GM19468 (cell line): Measurements from ENCODE around the gene C3orf52.

Experiments used
- ATAC-seq: cut with Tn5 transposase; IDR thresholded peaks from one replicate; pipeline ENCODE4 v1.9.1; 2021; ENCODE audit warnings: mild to moderate bottlenecking, moderate library complexity, moderate number of reproducible peaks; ENCODE audit not compliant: unreplicated experiment; ENCODE audit errors: extremely low read depth

C3orf52 gene

DNA sequence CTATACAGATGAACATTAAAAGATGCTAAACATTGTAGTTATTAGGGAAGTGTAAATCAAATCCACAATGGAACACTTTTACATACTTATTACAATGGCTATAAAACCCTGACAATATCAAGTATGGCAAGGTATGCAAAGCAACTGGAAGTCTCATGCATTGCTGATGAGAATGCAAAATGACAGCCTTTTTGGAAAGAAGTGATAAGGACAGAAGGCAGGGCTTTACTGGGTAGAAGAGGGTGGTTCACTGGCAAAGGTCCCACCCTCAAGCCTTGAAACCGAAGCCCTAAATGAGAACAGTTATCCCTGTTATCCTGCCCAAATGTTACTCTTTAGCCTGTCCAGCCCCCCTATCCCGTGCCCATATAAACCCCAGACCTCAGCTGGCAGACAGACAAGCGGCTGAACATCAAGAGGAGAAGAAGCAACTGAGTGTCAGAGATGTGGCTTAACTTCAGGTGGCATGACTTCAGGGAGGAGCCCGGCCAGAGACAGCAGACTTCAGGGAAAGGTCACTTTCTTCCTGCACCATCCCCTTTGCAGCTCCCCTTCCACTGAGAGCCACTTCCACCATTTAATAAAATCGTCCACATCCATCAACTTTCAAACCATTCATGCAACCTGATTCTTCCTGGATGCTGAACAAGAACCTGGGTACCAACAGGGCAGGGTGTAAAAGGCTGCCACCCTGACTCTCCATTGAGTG, 47.6 kb downstream of the C3orf52 start:
- no peak for ATAC-seq

DNA sequence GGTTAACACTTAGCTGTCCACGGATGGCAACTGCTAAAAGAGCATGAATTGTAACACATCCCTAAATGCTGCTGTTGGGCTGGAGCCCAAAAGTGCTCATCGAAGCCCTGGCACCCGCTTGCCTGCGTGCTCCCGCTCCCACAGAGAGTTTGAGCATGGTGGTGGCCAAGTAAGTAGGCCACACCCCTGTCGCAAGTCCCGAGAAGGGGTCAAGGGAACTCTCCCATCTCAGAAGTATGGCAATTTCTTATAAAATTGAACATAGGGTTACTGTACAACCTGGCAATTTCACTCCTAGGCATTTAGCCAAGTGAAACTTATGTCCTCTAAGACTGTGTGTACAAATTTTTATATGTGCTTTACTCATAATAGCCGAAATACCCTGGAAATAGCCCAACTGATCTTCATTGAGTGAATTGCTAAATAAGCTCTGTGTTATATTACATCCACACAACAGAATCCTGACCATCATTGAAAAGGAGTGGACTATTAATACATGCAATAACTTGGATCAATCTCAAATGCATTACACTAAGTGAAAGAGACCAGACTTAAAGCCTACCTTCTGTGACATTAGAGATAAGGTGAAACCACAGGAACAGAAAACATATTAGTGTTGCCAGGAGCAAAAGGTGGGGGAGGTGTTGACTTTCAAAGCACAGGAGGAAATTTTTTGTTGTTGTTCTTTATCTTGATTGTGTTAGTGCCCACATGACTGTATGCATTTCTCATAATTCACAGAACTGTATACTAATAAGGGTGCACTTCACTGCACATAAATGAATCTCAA, 48.3 kb downstream of the C3orf52 start:
- ATAC-seq = no peak

DNA sequence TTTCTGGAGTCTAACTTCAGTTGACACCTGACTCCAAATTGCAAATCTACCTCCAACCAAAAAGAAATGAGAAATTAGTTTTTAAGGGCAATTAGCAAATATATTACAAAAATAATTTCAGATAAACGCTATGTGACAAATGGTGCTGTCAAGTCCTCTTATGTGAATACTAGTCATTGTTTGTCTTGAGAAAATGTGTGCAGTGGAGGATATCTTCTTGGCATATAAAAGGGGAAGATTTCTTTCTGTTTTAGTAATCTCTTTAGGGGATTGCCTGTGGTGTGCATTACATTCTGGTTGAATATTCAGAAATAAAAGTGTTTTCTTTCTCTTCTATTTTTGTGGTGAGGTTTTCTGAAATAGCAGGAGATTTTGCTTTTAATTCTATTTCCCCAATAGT, 49.9 kb downstream of the C3orf52 start:
- no peak for ATAC-seq

DNA sequence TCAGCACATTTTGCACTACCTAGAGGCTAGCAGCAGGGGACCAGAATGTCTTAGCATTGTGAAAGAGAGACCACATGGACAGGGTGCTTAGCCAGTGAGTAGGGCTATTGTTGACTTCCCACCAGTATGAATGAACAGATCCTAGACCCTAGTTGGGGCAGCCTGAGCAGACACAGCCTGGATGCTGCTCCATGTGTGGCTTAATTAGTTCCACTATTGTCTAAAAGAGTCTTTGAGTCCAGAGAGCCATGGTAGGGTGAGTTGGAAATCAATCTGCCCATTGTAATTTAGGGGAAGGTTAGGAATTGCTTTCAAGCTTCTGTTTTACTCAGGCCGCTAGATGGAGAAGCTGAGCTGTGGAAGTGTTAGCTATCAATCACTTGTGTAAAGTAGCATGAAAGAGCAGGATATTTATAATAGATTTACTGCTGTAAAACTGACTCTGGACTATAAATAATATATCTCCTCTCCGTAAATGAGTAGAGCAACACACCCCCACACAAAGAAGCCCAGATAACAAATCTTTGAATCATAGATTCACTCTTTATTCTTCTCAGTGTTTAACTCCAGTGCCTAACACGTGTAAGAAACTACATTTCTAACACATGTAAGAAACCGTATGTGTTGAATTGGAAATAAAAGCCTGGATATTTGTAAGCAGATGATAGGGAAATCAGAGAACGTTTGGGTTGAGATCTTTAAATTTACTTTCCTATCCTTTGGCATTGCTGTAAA, 50.9 kb downstream of the C3orf52 start:
- ATAC-seq = no peak

DNA sequence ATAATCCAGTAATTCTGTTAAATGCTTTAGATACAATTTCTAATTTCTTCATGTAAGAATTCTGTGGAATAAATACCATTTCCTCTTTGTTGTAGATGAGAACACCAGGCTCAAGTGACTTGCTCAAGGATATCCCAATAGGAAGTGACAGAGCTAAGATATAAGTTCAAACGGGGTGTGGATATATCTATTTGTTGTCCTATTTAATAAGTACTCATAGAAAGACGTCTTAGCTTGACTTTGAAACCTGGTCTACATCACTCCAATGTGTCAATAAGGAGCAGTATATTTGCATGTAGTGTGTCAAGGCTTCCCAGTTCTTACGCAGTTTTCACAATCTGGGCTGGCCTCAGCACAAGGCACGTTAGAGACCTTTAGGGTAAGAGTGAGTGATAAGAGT, 51.6 kb downstream of the C3orf52 start:
- ATAC-seq = no peak

DNA sequence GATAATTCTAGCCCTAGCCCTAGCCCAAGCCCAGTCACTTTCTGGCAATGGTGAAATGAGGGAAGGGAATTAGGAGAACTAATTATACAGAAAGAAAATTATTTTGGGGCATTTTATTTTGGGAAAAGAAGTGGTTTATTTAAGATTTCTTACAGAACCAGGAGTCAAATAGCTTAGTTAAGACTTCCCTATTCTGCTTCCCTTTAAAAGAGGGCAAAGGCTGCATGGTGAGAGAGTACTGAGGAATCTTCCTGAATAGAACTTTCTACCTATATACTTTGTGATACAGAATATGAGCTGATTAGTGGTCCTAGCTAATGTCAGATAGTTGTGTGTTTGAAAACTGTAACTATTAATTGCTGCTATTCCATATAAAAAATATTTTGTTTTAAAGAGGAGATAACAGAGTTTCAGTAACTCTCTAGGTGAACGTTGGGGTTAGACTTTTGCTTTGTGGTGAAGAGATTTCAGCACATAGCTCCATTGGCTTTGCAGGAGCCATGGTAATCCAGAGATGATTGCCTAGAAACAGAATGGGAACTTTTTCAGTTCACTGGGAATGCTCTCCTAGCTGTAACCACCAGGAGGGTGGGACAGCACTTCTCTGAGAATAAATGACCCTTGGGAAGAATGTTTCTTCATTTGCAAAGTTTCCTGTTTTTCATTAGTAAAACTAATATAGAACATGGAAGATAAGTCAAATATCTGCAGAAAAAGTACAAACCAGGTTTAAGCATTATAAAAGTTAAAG, 52.2 kb downstream of the C3orf52 start:
- no peak for ATAC-seq

DNA sequence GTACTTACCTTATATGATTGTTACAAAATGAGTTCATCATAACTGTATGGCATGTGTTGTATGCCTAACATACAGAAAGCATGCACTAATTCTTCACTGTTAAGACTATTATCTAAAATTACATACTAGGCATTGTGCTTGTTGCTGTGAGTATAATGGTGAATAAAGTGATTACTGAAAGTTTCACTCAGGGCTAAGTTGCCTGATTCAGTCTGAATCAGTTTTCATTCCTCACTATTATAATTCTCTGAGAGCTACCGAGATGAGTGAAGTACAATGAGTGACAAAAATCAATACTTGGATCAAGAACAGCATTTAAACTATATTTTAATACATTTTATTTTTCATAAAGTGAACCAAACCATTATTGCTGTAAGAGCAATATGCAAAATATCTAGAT, 54.4 kb downstream of the C3orf52 start:
- ATAC-seq = no peak

DNA sequence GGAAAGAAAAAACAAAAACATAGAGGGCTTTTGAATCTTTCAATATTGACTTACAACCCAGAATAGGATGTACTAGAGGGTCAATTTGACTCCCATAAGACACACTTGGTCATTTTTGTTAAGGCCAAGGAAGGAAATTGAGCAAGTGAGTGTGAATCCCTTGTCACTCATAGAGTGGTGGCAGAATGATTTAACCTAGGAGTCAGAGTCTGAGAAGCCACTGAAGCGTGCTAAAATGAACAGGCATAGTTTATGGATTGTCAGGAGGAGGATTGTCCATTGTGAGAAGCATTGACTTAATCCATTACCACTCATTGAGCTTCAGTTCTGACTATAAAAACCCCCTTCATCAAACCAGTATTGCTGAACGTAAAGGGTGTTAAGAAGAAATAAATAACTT, 55.1 kb downstream of the C3orf52 start:
- ATAC-seq = no peak

DNA sequence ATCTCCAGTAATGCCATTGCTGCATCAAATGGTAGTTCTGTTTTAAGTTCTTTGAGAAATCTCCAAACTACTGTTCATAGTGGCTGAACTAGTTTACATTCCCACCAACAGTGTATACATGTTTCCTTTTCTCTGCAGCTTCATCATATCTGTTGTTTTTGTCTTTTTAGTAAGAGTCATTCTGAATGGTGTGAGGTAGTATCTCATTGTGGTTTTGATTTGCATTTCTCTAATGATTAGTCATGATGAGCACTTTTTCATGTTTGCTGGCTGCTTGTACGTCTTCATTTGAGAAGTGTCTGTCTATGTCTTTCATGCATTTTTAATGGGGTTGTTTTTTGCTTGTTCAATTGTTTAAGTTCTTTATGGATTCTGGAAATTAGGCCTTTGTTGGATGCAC, 57.1 kb downstream of the C3orf52 start:
- no peak for ATAC-seq

DNA sequence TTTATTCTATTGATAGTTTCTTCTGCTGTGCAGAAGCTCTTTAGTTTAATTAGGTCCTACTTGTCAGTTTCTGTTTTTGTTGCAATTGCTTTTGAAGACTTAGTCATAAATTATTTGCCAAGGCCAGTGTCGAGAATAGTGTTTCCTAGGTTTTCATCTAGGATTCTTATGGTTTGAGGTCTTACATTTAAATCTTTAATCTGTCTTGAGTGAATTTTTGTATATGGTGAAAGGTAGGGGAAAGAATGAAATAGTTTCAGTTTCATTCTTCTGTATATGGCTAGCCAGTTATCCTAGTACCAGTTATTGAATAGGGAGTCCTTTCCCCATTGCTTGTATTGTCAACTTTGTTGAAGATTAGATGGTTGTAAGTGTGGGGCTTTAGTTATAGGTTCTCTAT, 57.5 kb downstream of the C3orf52 start:
- no peak for ATAC-seq

DNA sequence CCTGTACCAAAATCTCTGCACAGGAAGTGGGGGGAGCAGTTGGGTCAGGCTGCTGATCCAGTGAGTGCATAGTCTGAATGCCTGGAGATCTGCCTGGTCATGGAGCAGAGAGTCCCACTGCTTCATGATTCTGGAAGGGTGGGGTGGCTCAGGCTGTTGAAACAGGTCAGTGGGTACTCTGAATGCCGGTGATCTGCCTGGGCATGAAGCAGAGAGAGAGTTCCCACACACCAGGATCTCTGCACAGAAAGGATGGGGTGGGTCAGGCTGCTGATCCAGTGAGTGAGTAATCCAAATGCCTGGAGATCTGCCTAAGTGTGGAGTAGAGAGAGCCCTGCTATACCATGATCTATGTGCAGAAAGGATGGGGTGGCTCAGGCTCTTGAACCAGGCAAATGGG, 62.9 kb downstream of the C3orf52 start:
- no peak for ATAC-seq

DNA sequence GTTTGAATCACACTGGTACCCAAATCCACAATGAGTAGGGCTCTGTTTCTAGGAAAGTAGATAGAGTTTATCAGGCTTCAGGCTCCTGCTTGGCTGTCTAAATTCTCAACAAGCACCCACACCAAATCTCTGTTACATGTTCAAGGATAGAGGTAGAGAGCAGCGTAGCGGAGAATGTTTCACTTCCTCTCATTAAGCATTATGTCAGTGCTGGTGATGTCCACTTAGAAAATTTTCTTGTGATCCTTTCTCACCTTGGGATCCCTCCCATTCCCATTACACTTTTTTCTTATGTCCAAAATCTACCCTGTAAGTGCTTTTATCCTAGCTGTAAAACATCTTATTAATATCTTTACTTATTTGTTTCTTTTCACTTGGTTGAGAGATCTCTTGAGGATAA, 81.6 kb downstream of the C3orf52 start:
- peak; percentile 76 for ATAC-seq
